ENCODE results near the gene GLUL. TPM values are rescaled to one million over a fixed set of nuclear protein-coding genes. Genes with fewer than 3 reads are reported as not detected.

The GLUL gene
- polyA plus RNA-seq (2012; ENCODE audit: insufficient read depth, insufficient read length, low read depth): 233 TPM

GRCh38 chr1:182391362-182392049 is at the start of gene GLUL:
Gene GLUL, minus strand, starts transcription at chr1:182391790. Its CDS starts 3,053 bp downstream, at chr1:182388737.
- H3K36me3 ChIP-seq: peaks cover 21% of the 10 kb centered on the region
- peak within 1 kb of the TSS; percentile 92 for H3K4me3 ChIP-seq (ENCODE audit: low read depth, low read length)
- peak; percentile 97 for DNase-seq
- H3K4me1 ChIP-seq: peaks cover 4% of the 10 kb centered on the region; the same call in 1 of the 2 replicates
- no peak for TF ChIP-seq CTCF (IDR thresholded peaks at IDR 0.05; ENCODE audit: low read depth, low read length)
- no peaks in the 10 kb centered on the region for H3K27me3 ChIP-seq
- no peaks in the 10 kb centered on the region for H3K9me3 ChIP-seq

- H3K27me3 ChIP-seq: no peaks in the 10 kb centered on the region
- TF ChIP-seq CTCF (IDR thresholded peaks at IDR 0.05; ENCODE audit: low read depth, low read length): no peak
- no peak for DNase-seq
- no peaks in the 10 kb centered on the region for H3K36me3 ChIP-seq
- no peak overlapping the region for H3K4me3 ChIP-seq (ENCODE audit: low read depth, low read length)
- H3K4me1 ChIP-seq: no peaks in the 10 kb centered on the region
- no peaks in the 10 kb centered on the region for H3K9me3 ChIP-seq
These were observed 46.7 kb upstream of the GLUL start for GRCh38 chr1:182438326-182438725.

- H3K27me3 ChIP-seq: peaks cover 4% of the 10 kb centered on the region; the same call in 1 of the 2 replicates
- H3K9me3 ChIP-seq: no peaks in the 10 kb centered on the region
- no peaks in the 10 kb centered on the region for H3K4me1 ChIP-seq
- no peak overlapping the region for H3K4me3 ChIP-seq (ENCODE audit: low read depth, low read length)
- no peaks in the 10 kb centered on the region for H3K36me3 ChIP-seq
- DNase-seq: no peak
- no peak for TF ChIP-seq CTCF (IDR thresholded peaks at IDR 0.05; ENCODE audit: low read depth, low read length)
These were observed 42.0 kb upstream of the GLUL start for GRCh38 chr1:182433580-182433979.

- no peak for DNase-seq
- TF ChIP-seq CTCF (IDR thresholded peaks at IDR 0.05; ENCODE audit: low read depth, low read length): no peak
These were observed 39.7 kb upstream of the GLUL start for GRCh38 chr1:182431278-182431677.

GRCh38 chr1:182430263-182431068 is 38.9 kb upstream of the GLUL start:
- peaks cover 7% of the 10 kb centered on the region for H3K27me3 ChIP-seq
- H3K9me3 ChIP-seq: no peaks in the 10 kb centered on the region
- H3K4me1 ChIP-seq: no peaks in the 10 kb centered on the region
- no peaks in the 10 kb centered on the region for H3K36me3 ChIP-seq
- H3K4me3 ChIP-seq (ENCODE audit: low read depth, low read length): no peak overlapping the region
- no peak for DNase-seq
- no peak for TF ChIP-seq CTCF (IDR thresholded peaks at IDR 0.05; ENCODE audit: low read depth, low read length)

More at GRCh38 chr1:182431278-182431677, 39.7 kb upstream of the GLUL start:
- Histone ChIP-seq H3K4me3 (ENCODE audit: low read depth, low read length) (no peak overlapping the region), H3K4me1 (no peaks in the 10 kb centered on the region), H3K27me3 (peaks cover 7% of the 10 kb centered on the region), H3K36me3 (no peaks in the 10 kb centered on the region), H3K9me3 (no peaks in the 10 kb centered on the region)

GRCh38 chr1:182428043-182428442 is 36.5 kb upstream of the GLUL start:
- H3K4me3 ChIP-seq (ENCODE audit: low read depth, low read length): no peak overlapping the region
- no peak for DNase-seq
- H3K27me3 ChIP-seq: peaks cover 7% of the 10 kb centered on the region
- no peaks in the 10 kb centered on the region for H3K4me1 ChIP-seq
- no peak for TF ChIP-seq CTCF (IDR thresholded peaks at IDR 0.05; ENCODE audit: low read depth, low read length)
- no peaks in the 10 kb centered on the region for H3K9me3 ChIP-seq
- no peaks in the 10 kb centered on the region for H3K36me3 ChIP-seq
